Measurements from ENCODE around the gene DHRS4L2.
"Not testable (repeated sequence)": the region's sequence is repeated elsewhere in the genome, so short reads cannot be mapped to it uniquely, and the experiment has no call there.

Gene DHRS4L2

DNA sequence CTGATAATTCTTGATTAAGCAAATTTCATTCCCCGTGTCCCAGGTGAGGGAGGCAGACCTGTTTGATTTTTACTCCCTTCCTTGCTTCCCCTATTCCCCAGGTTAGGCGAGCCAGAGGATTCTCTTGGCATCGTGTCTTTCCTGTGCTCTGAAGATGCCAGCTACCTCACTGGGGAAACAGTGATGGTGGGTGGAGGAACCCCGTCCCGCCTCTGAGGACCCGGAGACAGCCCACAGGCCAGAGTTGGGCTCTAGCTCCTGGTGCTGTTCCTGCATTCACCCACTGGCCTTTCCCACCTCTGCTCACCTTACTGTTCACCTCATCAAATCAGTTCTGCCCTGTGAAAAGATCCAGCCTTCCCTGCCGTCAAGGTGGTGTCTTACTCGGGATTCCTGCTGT is 62.0 kb downstream of the DHRS4L2 start:
- not testable (repeated sequence) for H3K4me3 ChIP-seq (ENCODE audit: low read depth, low read length); DNase-seq (ENCODE audit: low read depth)

DNA sequence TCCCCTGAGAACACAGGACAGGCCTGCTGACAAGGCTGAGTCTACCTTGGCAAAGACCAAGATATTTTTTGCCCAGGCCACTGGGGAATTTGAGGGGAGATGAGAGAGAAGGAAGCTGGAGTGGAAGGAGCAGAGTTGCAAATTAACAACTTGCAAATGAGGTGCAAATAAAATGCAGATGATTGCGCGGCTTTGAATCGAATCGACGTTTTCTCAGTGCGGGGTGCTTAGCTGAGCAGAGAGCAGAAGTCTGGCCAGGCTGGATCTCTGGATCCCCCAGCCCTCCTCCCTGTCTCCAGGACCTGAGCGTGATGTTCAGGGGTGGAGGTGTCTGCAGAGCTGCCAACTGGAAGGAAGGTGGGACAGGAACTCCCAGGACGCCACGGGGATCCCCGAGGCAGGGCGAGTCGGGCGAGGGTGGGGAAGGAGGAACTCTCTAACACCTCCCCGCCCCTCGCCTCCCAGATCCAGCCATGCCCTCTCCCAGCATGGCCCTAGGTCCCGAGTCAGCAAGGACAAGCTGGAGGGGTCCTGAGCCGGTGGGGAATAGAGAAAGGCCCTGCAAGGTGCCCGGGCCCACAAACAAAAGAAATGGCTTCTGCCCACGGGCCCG is 62.6 kb downstream of the DHRS4L2 start:
- peak overlapping the region; percentile 54 for H3K4me3 ChIP-seq (ENCODE audit: low read depth, low read length)
- no peak for DNase-seq (ENCODE audit: low read depth)

DNA sequence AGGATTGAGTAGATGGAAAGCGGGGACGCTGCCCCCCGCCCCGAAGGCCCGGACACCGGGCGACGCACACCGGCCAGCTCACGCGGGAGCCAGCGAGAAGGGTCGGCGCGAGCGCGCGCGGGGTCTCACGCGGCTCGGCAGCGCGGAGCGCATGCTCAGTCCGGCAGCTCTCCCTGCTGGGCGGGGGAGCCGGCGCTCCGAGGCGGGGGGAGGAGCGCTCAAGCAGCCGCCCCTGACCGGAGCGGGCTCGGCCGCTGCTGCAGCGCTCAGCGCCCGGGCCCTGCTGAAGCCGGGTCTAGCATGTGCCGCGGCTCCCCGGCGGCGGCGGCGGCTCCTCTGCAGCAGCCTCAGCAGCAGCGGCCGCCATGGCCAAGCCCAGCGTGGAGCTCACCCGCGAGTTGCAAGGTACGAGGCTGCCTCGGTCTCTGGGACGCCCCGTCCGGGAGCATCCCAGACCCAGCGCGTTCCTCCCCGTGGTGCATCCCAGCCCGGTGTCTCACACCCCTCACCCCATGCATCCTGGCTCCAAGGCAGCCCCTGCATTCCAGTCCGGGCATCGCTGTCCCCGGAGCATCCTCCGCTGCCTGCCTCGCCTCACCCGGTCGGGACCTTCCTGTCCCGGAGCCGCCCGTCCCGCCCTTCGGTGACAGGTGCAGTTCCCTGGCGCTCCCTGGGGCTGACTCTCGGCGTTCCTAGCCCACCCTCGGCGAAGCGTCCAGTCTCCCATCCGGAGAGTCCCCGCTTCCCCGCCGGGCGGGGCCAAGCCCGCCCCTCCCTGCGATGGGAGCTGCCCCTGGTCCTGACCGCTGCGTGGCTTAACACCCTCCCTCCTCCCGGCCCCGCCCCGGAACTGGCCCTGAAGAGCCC is 63.3 kb downstream of the DHRS4L2 start, which contains the start of gene CARMIL3:
TSS of gene CARMIL3 (plus strand) at position 221 of the 867 bp plus-strand sequence. CDS start at position 366, 145 bp downstream.
- H3K4me3 ChIP-seq (ENCODE audit: low read depth, low read length) = peak within 1 kb of the TSS; percentile 54
- DNase-seq (ENCODE audit: low read depth) = no peak

DNA sequence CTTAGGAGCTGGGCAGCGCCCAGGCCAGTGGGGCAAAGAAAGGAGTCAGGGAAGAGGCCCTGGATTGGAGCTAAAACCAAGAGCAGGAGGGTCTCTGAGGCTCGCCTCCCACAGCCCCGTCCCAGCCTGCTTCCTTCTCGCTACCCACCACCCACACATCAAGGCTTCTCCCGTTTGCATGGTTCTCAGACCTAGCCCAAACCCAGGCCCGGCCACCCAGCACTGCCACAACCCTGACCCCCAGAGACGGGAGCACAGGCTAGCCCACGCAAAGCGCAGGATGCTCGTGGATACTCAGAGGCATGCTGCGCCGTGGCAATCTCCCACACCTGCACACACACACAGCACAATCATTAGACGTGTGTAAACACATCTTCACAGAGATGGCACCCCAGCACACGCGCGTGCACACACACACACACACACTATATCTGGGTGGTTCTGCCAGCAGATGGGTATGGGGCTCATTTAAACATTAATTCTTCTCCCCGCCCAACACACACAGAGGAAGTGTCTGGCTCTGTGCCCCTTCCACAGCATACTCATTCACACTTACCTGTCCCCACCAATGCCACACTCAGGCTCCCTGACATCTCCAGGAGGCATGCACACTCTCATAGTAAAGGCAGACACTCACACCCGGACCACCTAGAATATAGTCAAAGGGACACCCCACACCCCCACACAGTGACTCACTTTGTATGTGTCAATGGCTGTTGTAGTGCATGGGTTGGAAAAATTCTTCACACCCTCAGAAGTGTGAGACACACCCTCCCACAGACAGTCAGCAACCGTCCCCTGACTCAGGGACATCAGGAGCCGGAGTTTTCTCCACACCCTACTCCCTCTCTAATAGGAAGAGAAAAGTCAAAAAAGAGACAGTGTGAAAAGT is 64.2 kb downstream of the DHRS4L2 start:
- H3K4me3 ChIP-seq (ENCODE audit: low read depth, low read length) = peak overlapping the region; percentile 54
- DNase-seq (ENCODE audit: low read depth) = no peak

DNA sequence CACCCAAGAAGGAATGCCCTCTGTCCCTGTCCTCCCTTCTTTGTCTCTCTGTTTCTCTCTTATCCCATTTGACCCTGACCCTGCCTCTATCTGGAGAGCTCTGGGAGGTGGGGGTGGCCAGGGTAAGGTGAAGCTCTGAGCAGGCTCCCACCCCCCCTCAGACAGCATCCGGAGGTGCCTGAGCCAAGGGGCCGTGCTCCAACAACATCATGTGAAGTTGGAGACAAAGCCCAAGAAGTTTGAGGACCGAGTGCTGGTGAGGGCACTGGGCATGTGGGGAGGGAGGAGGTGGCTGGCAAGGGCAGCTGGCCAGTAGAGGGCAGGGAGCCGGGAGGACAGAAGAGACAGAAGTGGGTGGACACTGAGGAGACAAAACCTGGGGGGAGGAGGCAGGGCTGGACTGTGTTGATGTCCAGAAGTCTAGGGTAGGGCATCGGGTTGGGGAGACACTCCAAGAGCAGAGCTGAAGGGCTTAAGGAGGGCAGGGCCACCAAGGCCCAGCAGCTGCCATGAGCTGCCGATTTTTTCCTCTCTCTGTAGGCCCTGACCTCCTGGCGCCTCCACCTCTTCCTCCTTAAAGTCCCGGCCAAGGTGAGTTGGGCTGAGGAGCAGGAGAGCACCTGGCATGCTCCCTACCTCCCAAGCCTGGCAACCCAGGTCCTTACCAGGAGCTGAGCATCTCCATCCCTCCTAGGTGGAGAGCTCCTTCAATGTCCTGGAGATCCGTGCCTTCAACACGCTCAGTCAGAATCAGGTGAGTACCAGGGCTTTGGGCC is 65.0 kb downstream of the DHRS4L2 start:
- DNase-seq (ENCODE audit: low read depth) = no peak
- H3K4me3 ChIP-seq (ENCODE audit: low read depth, low read length) = no peak overlapping the region

DNA sequence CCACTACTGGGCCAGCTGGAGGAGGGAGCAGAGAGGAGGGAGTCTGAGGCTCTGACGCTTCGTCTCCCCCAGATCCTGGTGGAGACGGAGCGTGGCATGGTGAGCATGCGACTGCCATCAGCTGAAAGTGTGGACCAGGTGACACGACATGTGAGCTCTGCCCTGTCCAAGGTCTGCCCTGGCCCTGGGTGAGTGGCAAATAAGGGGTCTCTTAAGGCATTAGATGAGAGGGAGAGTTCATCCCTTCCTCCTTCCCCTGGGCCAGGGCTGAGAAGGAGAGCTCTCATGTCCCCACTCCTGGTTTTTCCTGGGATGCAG is 65.6 kb downstream of the DHRS4L2 start:
- no peak for DNase-seq (ENCODE audit: low read depth)
- no peak overlapping the region for H3K4me3 ChIP-seq (ENCODE audit: low read depth, low read length)

DNA sequence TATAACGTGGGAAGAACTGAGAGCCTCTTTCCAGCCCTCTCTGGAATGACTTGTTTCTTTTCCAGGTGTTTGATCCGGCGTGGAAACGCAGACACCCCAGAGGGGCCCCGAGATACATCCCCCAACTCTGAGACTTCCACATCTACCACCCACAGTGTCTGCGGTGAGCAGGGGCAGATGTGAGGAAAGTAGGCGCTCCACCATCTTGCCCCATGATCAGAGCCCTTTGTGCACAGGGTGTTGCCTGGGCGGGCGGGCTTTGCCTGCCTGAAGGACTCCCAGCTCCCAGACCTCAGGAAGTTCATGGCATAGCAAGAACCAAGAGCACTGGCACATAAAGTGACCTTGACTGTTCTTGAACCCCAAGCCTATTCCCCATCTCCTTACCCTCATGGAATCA is 65.9 kb downstream of the DHRS4L2 start:
- no peak overlapping the region for H3K4me3 ChIP-seq (ENCODE audit: low read depth, low read length)
- DNase-seq (ENCODE audit: low read depth) = no peak

Data from skeletal muscle cell (primary cell).